Measurements from ENCODE around the gene PRDM11. TPM values are rescaled to one million over a fixed set of nuclear protein-coding genes. Genes with fewer than 3 reads are reported as not detected.

Gene PRDM11
- total and polyA plus RNA-seq, 2 of the 8 experiments (the other 6 are each of a cell fraction or from before 2014, with no cell fraction given), result 3.6 to 11.7 TPM

- Histone ChIP-seq H3K56ac (replicated peaks; ENCODE audit: insufficient read length, low read depth, low read length) (no peak overlapping the region), H3K36me3 (ENCODE audit: control insufficient read depth in 2 of 4, insufficient read depth in 4 of 4, low read length in 3 of 4) (no peaks in the 10 kb centered on the region), H3K14ac (ENCODE audit: insufficient read length) (no peak overlapping the region), H2AK5ac (ENCODE audit: low read depth, low read length) (no peak overlapping the region), H3K4me2 (ENCODE audit: insufficient read depth in 1 of 2, low read depth in 2 of 2, low read length in 2 of 2) (no peak overlapping the region), H4K20me1 (replicated peaks in 1 of 2; ENCODE audit: control insufficient read depth in 1 of 2, insufficient read depth in 2 of 2, low read length in 2 of 2) (no peaks in the 10 kb centered on the region), H2BK12ac (ENCODE audit: low read depth, low read length) (no peak overlapping the region), H3K4ac (replicated peaks; ENCODE audit: insufficient read length, low read depth, low read length) (no peak overlapping the region), H3K27ac (ENCODE audit: low read depth, low read length) (no peak overlapping the region), H4K8ac (ENCODE audit: extremely low read depth, insufficient read depth, low read length) (no peak overlapping the region), H3K23ac (ENCODE audit: insufficient read length) (no peak overlapping the region), H3K4me3 (ENCODE audit: extremely low read depth in 1 of 4, insufficient read depth in 2 of 4, low read depth in 3 of 4, low read length in 4 of 4) (no peak overlapping the region), H3K79me2 (ENCODE audit: control insufficient read depth in 1 of 2, insufficient read depth in 2 of 2, low read length in 2 of 2) (peaks cover 3 to 10% of the 10 kb centered on the region in 2 experiments; a peak in 3 of 4 replicates), H2BK20ac (ENCODE audit: low read length) (no peak overlapping the region), H2BK5ac (ENCODE audit: low read depth, low read length) (no peak overlapping the region), H4K91ac (replicated peaks; ENCODE audit: insufficient read length, low read length) (no peak overlapping the region), H3K9me3 (ENCODE audit: insufficient read depth in 2 of 2, low read depth in 1 of 2, low read length in 1 of 2) (no peaks in the 10 kb centered on the region), H3K9ac (replicated peaks in 1 of 4; ENCODE audit: extremely low read depth in 1 of 4, low read depth in 3 of 4, low read length in 3 of 4) (no peak overlapping the region), H4K5ac (ENCODE audit: insufficient read length, low read depth, low read length) (no peak overlapping the region), H3K18ac (ENCODE audit: extremely low read depth, low read length) (no peak overlapping the region), H2AFZ (ENCODE audit: low read length) (no peak overlapping the region), H3K4me1 (replicated peaks in 1 of 4; ENCODE audit: control insufficient read depth in 3 of 4, insufficient read depth in 4 of 4, low read length in 3 of 4) (peaks cover 0 to 9% (median 4%) of the 10 kb centered on the region in 4 experiments; a peak in 4 of 7 replicates), H2BK120ac (replicated peaks; ENCODE audit: low read depth, low read length) (no peak overlapping the region), H3K27me3 (replicated peaks in 1 of 4; ENCODE audit: control insufficient read depth in 3 of 4, extremely low read depth in 1 of 4, insufficient read depth in 3 of 4, low read length in 3 of 4) (peaks cover 0 to 24% (median 10%) of the 10 kb centered on the region in 4 experiments; a peak in 5 of 7 replicates), H3K23me2 (ENCODE audit: low read depth, low read length) (peaks cover 11% of the 10 kb centered on the region), H2BK15ac (ENCODE audit: low read length) (no peak overlapping the region), H3K79me1 (ENCODE audit: low read depth, low read length) (no peaks in the 10 kb centered on the region; the same call in 1 of the 2 replicates)
- ChIA-PET POLR2A (ENCODE audit: partially characterized antibody) (interaction anchor here (1.2 to 1.5 kb wide), 2 partner anchors 11 to 13 kb away, joined by 3 to 4 read pairs; no protein-coding TSS in a partner anchor), CTCF (ENCODE audit: partially characterized antibody) (interaction anchor here (1.1 to 2.8 kb wide), 6 partner anchors 11 to 148 kb away, joined by 3 to 14 read pairs (median 3); no protein-coding TSS in a partner anchor)
- no peak for FAIRE-seq
- WGBS, 2 experiments (ENCODE audit: extremely low coverage in 1 of 2, insufficient coverage in 1 of 2, insufficient read length in 1 of 2, insufficient replicate concordance in 2 of 2, low coverage in 1 of 2, low lambda C conversion rate in 2 of 2, missing lambda C conversion rate in 1 of 2), result 75% methylated on average over 2 of the region's 2 CpGs; no CpG with 5 or more reads in 1 of the 2 experiments
- no peak for DNase-seq (ENCODE audit: low read depth in 1 of 2, low spot score in 2 of 2)
- TF ChIP-seq BCL11A (IDR thresholded peaks at IDR 0.05; ENCODE audit: low read depth in 2 of 2, low read length in 2 of 2) (no peak), YY1 (IDR thresholded peaks at IDR 0.05; ENCODE audit: low read depth, low read length) (no peak), SP1 (IDR thresholded peaks at IDR 0.05; ENCODE audit: low read depth, low read length) (no peak), EGR1 (IDR thresholded peaks at IDR 0.05; ENCODE audit: borderline replicate concordance, low read depth, low read length) (no peak), CREB1 (IDR thresholded peaks at IDR 0.05) (no peak), RXRA (IDR thresholded peaks at IDR 0.05; ENCODE audit: insufficient read depth, low read depth, low read length) (no peak), MAX (IDR thresholded peaks at IDR 0.05) (no peak), ASH2L (IDR thresholded peaks at IDR 0.05; ENCODE audit: low read length) (no peak), JUN (IDR thresholded peaks at IDR 0.05; ENCODE audit: low read depth, low read length) (no peak), RAD21 (IDR thresholded peaks at IDR 0.05 in 1 of 2, conservative IDR thresholded peaks at IDR 0.05 in 1 of 2; ENCODE audit: low read depth in 2 of 2, low read length in 2 of 2) (no peak), TBP (IDR thresholded peaks at IDR 0.05; ENCODE audit: low read depth, low read length) (no peak), SAP30 (IDR thresholded peaks at IDR 0.05; ENCODE audit: insufficient read depth, insufficient replicate concordance, low read length) (no peak), SP4 (IDR thresholded peaks at IDR 0.05; ENCODE audit: low read length) (no peak), EP300 (IDR thresholded peaks at IDR 0.05; ENCODE audit: borderline replicate concordance in 1 of 2, low read depth in 2 of 2, low read length in 2 of 2) (no peak), TEAD4 (IDR thresholded peaks at IDR 0.05; ENCODE audit: low read depth, low read length) (no peak)
Measured at GRCh38 chr11:45143494-45143893, 2.9 kb upstream of the PRDM11 start.

All from H1 (cell line).